Measurements from ENCODE around the gene TH.

DNA sequence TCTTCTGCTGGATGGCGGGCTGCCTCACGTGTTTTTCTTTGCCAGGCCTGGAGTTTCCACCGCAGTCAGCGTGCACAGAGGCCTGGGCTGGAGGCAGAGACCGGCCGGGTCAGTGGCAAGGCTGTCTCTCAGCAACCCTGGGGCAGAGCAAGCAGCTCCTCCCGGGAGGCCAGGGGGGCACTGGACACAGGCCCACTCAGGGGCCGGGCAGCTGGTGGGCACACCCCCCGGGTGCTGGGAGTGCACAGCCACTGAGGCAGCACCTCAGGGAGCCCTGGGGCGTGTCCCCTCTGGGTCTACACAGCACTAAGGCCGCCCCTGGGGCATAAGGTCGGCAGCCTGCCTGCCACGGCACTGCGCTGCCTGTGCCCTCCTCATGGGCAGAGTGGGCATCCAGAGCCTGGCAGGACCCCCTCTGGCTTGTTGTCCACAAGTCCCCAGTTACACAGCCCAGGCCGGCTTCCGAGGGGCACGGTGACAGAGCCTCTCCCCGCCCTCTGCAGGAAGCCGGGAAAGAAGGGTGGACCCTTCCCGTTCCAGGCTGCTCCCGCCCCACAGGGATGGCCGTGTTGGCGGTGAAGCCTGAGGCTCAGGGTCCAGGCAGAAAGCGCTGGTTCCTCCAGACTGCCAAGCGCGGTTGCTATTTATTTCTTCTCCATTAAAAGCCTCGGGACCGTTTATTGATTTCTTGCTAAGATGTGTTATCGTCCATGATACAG is 18.5 kb upstream of the TH start:
- TF ChIP-seq POLR2AphosphoS5 (IDR thresholded peaks at IDR 0.05; ENCODE audit: borderline replicate concordance, low read depth, low read length), result no peak
- no peak for TF ChIP-seq EZH2 (IDR thresholded peaks at IDR 0.05)
